GM21447 (cell line): ENCODE data around the gene SNED1.

Source experiments
- ATAC-seq: cut with Tn5 transposase; IDR thresholded peaks from one replicate; pipeline ENCODE4 v1.9.1; 2021; ENCODE audit not compliant: unreplicated experiment

Gene SNED1

DNA sequence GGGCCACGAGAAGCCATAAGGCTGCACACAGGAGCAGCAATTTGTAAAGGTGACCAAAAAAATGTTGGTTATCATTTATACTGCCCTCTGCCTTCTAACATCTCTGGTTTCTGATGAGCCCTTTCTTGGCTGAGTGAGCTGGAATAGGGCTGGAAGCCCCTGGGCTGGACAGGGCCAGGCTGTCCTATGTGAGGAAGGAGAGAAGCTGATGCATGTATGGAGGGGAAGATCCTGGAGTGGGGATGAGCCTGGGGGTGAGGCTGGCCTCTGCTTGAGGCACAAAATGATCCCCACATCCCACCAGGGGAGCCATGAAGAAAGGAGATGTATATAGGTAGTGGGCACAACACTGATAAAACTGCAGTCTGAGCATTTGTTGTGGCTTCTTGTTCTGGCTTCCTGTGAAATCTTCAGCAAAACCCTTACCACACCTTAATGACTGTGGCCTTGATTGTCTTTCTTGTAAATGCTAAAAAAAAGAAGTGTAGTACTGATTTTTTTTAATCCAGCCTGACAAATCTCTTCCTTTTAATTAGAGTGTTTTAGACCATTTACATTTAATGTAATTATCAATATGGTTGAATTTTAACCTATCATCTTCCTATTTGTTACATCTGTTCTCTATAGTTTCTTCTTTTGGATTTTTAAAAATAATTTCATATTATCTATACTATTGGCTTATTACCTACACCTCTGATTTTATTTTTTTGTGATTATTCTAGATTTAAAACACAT, 5.6 kb downstream of the SNED1 start:
- ATAC-seq: no peak

DNA sequence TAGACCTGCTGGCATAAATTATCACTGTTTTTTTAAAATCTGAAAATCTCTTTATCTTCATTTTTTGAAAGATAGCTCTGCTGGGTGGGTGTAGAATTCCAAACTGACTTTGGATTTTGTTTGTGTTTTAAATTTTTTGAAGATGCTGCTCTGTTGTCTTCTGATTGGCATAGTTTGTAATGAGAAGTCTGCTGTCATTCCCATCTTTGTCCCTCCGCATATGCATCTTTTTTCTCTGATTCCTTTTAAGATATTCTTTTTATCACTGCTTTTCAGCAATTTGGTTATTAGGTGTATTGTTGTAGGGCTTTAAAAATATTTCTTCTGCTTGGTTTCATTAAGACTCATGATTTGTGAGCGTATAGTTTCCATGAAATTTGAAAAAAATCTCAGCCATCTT, 7.2 kb downstream of the SNED1 start:
- ATAC-seq: no peak

DNA sequence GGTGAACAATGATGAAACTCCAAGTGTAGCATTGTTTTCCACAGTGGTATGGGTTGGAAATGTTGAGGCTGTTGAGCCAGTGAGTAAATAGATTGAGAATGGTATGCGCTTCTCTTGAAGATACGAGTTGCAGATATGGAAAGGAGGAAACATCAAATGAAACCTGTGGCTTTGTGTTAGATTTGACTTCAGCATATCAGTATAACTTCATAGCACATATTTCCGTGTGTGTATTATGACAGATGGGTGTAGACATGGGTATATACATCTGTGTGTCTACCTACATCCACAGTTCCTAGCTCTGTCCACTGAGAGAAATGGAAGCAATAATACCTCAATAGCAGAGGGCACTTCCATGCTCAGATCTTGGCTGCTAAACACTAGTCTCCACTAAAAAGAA, 8.0 kb downstream of the SNED1 start:
- ATAC-seq: no peak

DNA sequence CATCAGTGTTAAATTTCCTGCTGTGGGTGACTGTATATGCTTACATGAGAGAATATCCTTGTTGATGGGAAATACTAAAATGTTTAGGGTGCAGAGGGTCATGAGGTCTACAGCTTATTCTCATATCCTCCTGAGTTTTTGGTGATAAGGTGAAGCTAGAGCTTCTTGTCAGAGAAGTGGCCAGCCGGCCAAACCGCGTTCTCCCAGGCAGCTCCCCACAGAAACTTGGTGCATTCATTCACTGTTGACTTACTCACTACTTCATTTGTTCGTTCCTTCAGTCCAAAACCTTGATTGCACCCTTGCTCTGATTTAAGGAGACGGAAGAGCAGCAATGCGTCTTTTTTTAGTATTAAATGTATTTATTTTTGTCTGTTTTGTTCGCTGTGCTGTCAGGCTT, 8.7 kb downstream of the SNED1 start:
- no peak for ATAC-seq

DNA sequence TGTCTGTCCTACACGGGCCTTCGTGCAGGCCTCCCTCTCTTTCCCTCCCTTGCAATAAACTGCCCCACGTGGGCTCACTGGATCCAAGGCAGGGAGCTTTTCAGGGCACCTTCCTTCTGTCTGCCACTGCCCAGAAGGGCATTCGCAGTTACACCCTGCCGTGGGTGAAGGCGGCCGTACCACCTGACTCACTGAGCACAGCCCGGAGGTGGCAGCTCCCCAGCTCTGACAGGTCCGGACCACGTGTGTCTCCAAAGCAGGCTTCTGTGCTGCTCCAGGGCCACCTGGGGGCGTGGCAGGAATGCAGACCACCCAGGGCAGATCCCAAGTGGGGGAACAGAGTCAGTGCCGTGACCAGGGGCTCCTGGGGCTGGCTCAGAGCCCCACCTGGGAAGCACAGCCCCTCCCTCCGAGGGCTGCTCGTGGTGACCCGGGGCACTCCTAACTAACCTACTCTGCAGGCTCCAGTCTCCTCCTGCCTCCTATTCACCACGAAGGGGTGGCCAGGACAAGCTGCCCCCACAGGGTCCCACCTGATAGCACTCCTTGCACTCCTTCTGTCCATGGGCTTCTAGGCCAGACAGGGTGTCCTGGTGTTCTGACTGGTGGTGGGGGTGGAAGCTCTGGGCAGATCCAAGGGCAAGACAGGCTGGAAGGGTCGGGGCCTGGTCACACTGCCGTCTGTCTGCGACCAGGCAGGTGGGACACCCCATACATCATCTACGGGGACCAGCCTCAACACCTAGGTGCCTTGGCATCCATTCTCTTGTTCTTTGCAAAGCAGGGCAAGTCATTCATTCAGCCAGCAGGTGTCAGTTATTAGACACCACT, 9.7 kb downstream of the SNED1 start:
- no peak for ATAC-seq

DNA sequence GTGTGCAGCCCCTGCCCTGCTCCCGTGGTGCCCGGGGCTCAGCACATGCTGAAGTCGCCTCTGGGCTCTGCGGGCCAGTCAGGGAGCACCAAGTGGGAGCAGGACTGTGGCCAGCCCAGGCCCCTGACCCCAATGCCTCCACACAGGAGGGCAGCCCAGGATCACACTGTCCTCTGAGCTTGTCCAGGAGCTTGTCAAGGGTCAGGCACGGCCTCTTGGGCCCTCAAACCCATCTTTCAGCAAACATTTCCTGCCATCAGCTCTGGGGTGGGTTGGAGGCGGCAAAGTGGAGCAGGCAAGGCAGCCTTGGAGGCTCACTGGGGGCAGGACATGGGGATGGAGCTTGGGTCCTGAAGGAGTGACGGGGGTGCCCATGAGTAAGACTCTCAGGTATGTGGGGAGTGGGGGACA, 10.3 kb downstream of the SNED1 start:
- ATAC-seq: no peak

DNA sequence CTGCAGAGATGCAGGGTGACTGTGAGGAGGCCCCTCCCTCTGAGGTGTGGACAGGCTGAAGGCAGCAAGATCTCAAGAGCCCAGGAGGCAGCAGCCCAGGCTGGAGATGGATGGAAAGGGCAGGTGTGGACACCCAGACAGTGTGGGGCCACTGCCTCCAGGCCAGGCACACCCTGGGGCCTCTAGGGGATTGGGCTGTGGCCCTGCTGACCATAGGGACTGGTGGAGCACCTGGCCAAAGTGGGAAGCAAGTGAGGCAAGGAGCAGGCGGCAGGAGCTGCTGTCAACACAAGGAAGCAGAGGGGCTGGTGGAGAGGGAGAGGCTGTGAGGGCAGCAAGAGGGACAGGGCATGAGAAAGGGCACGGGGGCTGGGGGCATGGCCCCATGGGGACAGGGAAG, 10.8 kb downstream of the SNED1 start:
- no peak for ATAC-seq

DNA sequence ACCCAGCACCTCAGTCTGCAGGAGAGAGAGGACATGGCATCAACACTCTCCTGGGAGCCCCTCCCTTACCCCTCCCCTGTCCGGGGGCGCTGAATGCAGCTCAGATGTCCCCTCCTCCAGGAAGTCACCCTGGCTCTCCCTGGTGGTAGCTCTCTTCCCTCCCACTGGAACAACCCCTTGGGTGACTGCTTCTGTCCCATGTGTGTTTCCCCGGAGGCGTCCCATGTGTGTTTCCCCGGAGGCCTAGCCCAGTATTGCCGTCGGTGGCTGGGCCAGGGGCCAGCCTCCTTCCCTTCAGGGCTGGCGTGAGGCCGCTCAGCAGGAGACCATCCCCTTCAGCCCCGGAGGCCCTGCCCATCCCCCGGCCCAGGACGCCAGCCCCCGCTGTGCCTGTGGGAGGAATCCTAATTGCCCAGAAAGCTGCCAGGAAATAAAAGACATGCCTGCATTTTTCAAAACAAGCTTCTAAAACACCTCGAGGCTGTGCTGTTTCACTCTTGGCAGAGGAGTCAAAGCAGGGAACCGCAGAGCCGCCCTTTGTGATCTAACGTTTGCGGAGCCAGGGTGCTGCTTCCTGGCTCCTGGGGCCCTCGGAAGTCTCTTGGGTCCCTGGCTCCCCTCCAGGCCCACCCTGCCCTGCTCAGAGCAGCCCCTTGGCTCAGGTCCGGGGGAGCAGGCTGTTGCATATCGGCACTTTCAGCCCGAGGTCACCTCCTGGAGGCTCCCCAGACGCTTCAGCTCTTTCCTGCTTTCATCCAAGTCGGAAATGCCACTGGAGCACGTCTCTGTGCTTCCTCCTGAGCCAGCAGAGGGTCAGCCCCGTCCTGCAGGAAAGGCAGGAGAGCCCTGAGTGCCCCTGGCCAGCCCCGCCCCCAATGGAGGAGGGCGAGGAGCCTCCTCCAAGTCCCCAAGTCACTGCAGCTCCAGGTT, 11.4 kb downstream of the SNED1 start:
- no peak for ATAC-seq

DNA sequence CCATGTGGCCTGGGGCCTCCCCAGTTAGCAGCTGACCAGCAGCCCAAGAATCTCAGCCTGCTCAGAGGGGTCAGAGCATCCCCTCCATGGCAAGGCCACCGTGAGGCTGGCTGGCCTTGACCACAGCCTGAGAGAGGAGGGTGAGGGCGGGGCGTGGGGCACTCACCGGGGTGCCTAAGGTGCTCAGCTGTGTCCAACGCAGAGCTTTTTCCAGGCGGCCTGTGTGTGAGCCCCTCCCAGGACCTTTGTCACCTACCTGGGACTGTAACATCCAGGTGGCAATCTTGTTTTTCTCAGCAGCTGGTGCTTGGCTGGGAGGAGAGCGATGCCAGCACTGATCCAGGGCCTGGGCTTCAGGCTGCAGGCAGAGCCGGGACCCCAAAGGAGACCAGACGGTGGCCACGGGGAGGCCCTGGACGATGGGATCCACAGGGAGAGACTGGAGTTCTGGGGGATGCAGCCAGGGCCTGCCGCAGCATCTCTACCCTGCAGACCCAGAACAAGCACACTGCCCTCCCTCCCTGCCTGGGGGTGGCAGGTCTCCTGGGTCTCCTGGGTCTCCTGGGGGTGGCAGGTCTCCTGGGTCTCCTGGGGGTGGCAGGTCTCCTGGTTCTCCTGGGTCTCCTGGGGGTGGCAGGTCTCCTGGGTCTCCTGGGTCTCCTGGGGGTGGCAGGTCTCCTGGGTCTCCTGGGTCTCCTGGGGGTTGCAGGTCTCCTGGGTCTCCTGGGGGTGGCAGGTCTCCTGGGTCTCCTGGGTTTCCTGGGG, 12.3 kb downstream of the SNED1 start:
- ATAC-seq: no peak

DNA sequence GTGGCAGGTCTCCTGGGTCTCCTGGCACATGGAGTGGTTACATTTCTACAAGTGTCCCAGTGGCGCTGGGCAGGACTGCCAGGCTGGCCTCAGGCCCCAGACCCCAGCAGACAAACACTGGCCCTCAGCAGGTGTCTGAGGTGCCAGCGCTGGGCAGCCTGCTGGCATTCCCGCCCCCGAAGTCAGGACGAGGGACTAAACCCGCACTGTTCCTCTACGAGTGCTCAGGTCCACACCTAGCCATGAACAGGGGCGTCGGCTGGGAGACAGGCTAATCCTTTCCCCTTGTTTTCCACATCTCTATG, 12.8 kb downstream of the SNED1 start:
- ATAC-seq: no peak

DNA sequence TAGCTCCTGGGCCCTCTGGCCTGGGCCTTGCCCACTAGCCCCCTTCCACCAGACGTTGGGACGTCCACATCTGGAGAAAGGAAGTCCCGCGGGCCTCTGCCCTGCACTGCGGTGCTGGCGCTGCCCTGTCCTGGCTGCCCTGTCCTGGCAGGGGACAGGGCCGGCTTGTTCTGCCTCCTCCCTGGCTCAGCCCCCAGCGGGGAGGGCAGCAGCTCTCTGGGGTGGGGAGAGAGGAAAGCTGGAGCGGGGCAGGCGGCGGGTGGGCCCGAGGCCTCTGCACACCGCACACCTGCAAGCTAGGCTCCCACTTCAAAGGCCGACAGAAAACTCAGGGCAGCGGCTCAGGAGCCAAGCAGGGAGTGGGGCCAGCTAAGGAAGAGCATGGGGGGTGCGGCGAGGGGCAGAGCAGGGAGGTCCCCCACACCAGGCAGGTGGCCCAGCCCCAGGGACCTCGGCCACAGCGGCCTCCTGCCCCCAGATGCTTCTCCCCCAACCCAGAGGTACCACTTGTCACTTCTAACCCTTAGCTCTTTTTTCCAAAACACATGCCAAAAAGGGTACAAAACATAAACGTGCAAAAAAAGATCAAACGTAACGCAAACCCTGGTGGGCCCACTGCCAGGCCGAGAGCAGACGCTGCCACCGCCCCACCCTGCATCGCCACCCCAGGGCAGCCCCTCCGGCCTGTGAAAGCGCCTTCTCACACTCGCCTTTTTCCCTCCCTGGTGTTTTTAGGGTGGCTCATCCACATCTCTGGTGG, 13.5 kb downstream of the SNED1 start:
- ATAC-seq: no peak

DNA sequence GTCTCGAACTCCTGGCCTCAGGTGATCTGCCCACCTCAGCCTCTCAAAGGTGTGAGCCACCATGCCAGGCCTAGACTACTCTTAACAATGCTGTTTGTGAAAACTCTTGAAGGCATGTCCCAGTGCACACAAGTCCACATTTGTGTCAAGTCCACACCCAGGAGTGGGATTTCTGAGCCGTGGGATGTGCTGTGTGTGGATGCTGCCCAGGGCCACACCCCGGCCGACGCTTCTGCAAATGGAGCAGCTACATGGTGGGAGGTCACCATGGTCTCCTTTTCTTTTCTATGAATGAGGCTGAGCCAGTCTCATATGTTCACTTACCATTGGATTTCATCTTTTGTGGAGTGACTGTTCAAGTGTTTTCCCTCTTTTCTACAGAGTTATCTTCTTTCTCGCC, 15.8 kb downstream of the SNED1 start:
- no peak for ATAC-seq

DNA sequence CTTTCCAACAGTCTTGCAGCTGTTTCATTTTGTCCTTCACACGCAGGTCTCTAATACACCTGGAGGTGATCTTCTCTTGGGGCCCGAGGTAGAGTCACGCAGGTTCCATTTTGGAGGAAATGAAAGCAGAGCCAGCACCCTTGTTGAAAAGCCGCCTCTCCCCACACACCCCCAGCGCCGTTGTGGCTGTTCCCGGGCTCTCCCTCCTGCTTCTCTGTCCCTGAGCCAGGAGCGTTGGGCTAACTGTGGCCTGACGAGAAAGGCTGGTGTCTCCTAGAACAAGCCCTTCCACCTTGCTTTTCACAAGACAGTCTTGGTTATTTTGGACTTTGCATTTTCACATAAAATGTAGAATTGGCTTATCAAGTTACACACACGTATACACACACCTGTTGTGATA, 16.3 kb downstream of the SNED1 start:
- ATAC-seq: no peak

DNA sequence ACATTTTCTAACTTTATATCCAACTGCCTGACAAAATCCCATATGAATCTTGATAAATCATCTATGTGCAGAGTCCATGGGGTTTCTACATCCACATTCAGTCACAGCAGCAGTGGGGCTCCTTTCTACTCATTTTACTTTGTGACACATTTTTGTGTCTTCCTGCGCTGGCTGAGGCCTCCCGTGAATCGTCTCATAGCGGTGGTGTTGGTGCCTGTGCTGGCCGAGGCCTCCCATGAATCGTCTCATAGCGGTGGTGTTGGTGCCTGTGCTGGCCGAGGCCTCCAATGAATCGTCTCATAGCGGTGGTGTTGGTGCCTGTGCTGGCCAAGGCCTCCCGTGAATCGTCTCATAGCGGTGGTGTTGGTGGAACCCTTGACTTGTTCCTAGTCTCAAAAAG, 17.0 kb downstream of the SNED1 start:
- no peak for ATAC-seq

DNA sequence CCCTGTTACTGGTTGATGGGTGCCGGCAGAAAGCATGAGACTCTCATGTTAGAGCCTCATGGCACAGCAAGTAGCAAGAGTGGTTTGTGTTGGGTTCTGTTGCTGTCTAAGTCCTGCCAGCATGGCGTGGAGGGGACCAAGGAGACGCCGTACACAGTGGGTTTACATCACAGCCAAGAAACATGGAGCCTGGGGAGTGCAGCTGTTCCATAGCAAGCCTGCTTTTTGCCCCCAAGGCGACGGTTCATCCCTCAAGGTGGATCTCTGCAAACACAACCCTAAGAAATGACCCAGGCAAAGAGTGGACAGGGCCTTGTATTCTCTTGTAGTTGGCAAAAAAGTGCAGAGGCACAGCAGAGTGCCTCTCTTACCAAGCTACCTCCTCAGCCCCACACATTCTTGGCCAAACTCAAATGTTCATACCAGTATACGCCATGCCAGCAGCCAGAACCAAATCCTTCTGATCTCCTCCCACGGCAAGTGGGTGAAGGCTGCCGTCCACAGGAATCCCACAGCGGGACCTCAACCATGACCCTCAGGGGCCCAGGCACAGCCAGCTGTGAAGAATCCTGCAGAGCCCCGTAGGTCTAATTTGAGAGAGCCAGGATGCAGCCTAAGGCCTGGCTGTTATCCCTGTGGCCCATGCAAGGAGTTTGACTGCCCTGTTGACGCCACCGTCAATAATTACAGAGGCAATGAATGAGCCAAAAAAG, 19.0 kb downstream of the SNED1 start:
- ATAC-seq: no peak

DNA sequence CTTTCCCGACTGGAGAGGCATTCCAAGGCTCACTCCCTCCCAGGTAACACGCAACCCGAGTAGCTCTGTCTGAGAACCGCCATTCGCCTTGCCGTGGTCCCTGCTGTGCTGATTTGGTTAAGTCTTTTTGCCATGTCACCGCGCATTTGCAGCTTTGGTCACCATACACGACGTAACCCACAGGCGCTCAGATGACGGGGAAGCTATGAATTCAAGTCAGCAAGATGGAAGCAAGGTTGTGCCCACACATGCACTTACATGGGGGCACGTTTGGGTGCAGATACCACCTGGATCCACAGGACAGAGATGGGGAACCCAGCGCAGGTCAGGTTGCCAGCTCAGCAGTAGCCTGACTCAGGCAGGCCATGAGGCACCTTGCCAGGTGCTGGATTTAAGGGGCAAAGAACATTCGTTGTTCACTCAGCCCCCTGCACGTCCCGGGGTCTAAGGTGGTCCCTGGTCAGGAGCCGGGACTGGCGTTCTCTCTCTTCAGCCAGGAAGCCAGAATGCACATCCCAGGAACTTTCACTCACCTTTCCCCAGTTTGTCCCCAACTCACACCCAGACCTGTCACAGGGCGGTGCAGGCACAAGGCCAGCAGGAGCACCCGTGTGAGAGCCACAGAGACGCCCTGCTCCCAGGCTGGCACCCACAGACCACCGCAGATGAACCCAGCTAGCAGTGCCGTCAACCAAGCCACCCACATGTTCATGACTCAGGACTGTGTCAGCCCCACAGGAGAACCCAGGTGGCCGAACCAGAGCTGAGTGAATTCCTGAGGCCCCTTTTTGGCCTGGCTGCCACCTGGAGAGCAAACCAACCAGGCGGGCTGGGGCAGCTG, 19.9 kb downstream of the SNED1 start:
- ATAC-seq: no peak

DNA sequence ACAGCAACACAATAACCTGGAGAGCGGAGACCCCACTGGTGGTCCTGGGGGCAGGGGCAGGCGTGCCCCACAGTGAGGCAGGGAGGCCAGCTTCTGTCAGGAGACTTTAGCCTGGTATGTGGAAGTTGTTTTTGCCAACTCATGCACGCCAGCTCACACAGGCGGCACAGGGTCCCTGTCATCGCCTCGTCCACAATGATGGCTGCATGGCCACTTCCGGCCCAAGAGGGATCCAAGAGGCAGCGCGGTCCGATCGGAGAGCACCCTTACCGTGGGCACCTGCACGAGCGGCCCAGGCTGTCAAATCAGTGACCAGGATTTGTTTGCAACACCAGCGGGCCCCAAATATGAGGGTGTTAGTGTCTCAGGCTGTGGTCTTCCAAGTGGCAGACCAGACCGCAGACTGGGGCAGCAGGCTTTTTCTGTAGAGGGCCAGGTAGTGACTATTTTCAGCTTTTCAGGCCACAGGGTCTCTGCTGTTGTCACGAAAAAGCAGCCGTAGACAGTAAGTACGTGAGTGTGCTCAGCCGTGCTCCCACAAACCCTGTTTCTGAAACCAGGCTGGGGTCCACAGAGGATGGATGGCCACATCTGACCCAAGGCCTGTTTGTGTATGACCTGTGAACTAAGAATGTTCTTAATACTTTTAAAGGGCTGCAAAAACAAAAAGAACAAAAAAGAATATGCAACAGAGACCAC, 21.2 kb downstream of the SNED1 start:
- ATAC-seq: no peak

DNA sequence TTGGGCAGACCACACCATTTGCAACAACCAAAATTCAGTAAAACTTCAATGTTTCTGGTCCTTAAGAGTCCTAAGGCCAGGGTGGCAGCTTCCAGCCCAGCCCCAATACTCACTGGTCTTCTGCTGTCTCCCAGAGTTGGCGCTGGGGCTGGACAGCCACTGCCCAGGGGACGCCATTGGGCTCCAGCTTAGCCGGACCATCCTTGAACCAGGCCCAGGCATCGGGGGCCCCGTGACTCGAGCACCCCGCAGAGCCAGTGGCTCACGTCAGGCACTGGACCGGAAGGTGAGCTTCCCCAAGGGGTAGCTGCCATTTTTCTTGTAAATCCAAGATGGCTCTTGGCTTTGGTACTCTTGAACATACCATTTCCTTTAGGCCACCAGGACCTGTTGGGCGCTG, 21.8 kb downstream of the SNED1 start:
- no peak for ATAC-seq
